Measurements from ENCODE around the gene NT5C3B. TPM values are rescaled to one million over a fixed set of nuclear protein-coding genes. Genes with fewer than 3 reads are reported as not detected.

NT5C3B gene
- total RNA-seq, 2 experiments from 2014 or later, result 25.7 to 29.7 TPM

DNA sequence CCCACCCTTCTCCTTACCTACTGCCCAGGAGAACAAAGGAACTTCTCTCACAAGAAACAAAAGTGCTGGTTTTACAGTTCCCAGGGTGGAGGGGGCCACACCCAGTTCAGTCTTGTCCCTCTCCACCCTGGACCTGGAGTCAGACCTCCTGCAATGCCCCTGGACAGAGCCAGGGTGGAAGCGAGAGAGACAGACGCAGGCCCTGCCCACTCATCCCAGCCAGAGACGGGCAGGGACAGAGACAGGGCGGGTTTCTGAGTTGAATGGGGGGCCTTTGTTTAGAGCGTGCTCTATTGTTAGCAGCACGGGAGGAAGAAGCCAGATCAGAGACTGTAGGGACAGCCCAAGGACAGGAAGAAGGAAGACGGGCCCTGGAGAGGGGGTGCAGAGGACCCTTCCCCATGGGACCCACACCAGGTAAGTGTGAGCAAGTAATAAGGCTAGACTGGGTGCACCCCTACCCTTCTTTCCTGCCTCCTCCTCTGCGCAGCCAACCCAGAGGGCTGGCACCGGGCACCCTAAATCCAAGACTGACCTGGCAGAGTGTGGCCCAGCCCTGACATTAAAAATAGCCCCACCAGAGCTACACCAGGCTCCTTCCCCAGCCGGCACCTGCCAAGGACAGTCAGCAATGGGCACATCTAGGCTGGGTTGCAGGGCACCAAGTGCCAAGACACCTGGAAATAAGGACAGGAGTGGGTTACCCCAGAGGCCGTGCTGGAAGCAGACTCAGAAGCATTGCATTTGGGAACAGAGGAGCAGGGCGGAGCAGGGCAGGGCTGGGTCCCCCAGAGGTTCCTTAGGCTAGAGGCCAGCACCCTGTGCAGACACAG is 60.4 kb downstream of the NT5C3B start:
- H3K36me3 Mint-ChIP-seq (ENCODE audit: low read depth), result no peaks in the 10 kb centered on the region
- TF ChIP-seq, protein P1, sequence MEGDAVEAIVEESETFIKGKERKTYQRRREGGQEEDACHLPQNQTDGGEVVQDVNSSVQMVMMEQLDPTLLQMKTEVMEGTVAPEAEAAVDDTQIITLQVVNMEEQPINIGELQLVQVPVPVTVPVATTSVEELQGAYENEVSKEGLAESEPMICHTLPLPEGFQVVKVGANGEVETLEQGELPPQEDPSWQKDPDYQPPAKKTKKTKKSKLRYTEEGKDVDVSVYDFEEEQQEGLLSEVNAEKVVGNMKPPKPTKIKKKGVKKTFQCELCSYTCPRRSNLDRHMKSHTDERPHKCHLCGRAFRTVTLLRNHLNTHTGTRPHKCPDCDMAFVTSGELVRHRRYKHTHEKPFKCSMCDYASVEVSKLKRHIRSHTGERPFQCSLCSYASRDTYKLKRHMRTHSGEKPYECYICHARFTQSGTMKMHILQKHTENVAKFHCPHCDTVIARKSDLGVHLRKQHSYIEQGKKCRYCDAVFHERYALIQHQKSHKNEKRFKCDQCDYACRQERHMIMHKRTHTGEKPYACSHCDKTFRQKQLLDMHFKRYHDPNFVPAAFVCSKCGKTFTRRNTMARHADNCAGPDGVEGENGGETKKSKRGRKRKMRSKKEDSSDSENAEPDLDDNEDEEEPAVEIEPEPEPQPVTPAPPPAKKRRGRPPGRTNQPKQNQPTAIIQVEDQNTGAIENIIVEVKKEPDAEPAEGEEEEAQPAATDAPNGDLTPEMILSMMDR (IDR thresholded peaks at IDR 0.05), result no peak
- H3K27ac Mint-ChIP-seq, result no peak overlapping the region
- ChIA-PET POLR2A (no interaction called here), CTCF (no interaction called here)
- no peak overlapping the region for H3K4me3 ChIP-seq (ENCODE audit: low read length)
- DNase-seq (no peak), ATAC-seq (ENCODE audit: poor library complexity) (no peak)
- no peaks in the 10 kb centered on the region for H3K27me3 Mint-ChIP-seq
- no peaks in the 10 kb centered on the region for H3K4me1 ChIP-seq (ENCODE audit: insufficient read depth, low read length)
- H3K4me1 Mint-ChIP-seq (ENCODE audit: low read depth), result no peaks in the 10 kb centered on the region
- no peaks in the 10 kb centered on the region for H3K36me3 ChIP-seq (ENCODE audit: insufficient read depth, low read length)
- H3K9me3 Mint-ChIP-seq, result no peaks in the 10 kb centered on the region
- no peak overlapping the region for H3K27ac ChIP-seq (ENCODE audit: low read depth in 1 of 2, low read length in 2 of 2)
- no peak overlapping the region for H3K4me3 Mint-ChIP-seq
- H3K9me3 ChIP-seq (ENCODE audit: control insufficient read depth in 1 of 2, insufficient read depth in 1 of 2, low read length in 2 of 2), result no peaks in the 10 kb centered on the region
- intact Hi-C loops (cut with DNase I, micrococcal nuclease), result no loop called here
- no peaks in the 10 kb centered on the region for H3K27me3 ChIP-seq (ENCODE audit: control insufficient read depth in 1 of 2, insufficient read depth in 2 of 2, low read length in 2 of 2)

Other genes with a start within 250 kb of the NT5C3B start
- not detected for gene KRT14, start 249.3 kb downstream of the NT5C3B start, total RNA-seq
- not detected for gene KRT16, start 223.5 kb downstream of the NT5C3B start, total RNA-seq
- not detected for gene KRT17, start 211.7 kb downstream of the NT5C3B start, total RNA-seq
- gene EIF1, start 147.3 kb downstream of the NT5C3B start, total RNA-seq, result 1,000 to 10,000 TPM; 3,351 to 3,391 TPM
- gene GAST, start 123.9 kb downstream of the NT5C3B start, total RNA-seq, result not detected
- gene HAP1, start 101.6 kb downstream of the NT5C3B start, total RNA-seq, result under 1 TPM in 1 of 2 experiments, not detected in 1; 0.11 TPM
- 1 to 10 TPM in 1 of 2 experiments, under 1 TPM in 1; 0.88 to 1.1 TPM for gene JUP, start 49.5 kb downstream of the NT5C3B start, total RNA-seq
- gene P3H4, start 24.3 kb downstream of the NT5C3B start, total RNA-seq, result 1 to 10 TPM; 1.3 to 2.3 TPM
- gene FKBP10, start 23.2 kb downstream of the NT5C3B start, total RNA-seq, result not detected
- gene KLHL10, start 1.6 kb upstream of the NT5C3B start, total RNA-seq, result not detected
- gene KLHL11, start 29.2 kb upstream of the NT5C3B start, total RNA-seq, result 10 to 100 TPM; 32.9 to 34.0 TPM
- 10 to 100 TPM; 25.9 to 28.3 TPM for gene ACLY, start 82.7 kb upstream of the NT5C3B start, total RNA-seq
- gene ODAD4, start 94.4 kb upstream of the NT5C3B start, total RNA-seq, result 1 to 10 TPM; 2.2 to 2.7 TPM
- gene CNP, start 130.6 kb upstream of the NT5C3B start, total RNA-seq, result 10 to 100 TPM; 19.2 to 23.4 TPM
- gene DNAJC7, start 181.2 kb upstream of the NT5C3B start, total RNA-seq, result 100 to 1,000 TPM; 117 to 140 TPM
- gene NKIRAS2, start 183.9 kb upstream of the NT5C3B start, total RNA-seq, result 10 to 100 TPM; 12.5 to 12.9 TPM
- gene C17orf113, start 214.4 kb upstream of the NT5C3B start, total RNA-seq, result under 1 TPM; 0.42 to 0.55 TPM